ENCODE results near the gene INVS.
"Not testable (repeated sequence)": the region's sequence is repeated elsewhere in the genome, so short reads cannot be mapped to it uniquely, and the experiment has no call there.

The INVS gene

DNA sequence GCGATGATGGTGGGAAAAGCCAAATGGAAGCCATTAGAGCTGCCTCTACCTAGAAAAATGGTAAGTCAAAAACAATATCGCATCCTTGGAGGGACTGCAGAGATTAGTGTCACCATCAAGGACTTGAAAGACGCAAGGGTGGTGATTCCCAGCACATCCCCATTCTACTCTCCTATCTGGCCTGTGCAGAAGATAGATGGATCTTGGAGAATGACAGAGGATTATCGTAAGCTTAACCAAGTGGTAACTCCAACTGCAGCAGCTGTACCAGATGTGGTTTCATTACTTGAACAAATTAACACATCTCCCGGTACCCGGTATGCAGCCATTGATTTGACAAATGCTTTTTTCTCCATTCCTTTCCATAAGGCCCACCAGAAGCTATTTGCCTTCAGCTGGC is 24.1 kb upstream of the INVS start:
- DNase-seq (ENCODE audit: low read depth, low spot score), result no peak
- no peak overlapping the region for H3K4me3 ChIP-seq (ENCODE audit: low read length)

DNA sequence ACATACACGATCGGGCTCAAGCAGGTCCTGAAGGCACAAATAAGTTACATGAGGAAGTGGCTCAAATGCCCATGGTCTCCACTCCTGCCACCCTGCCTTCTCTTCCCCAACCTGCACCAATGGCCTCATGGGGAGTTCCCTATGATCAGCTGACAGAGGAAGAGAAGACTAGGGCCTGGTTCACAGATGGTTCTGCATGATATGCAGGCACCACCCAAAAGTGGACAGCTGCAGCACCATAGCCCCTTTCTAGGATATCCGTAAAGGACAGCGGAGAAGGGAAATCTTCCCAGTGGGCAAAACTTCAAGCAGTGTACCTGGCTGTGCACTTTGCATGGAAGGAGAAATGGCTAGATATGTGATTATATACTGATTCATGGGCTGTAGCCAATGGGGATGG is 22.8 kb upstream of the INVS start:
- H3K4me3 ChIP-seq (ENCODE audit: low read length); DNase-seq (ENCODE audit: low read depth, low spot score): not testable (repeated sequence)

GRCh38 chr9:100082782-100083181 is 16.3 kb upstream of the INVS start:
- no peak overlapping the region for H3K4me3 ChIP-seq (ENCODE audit: low read length)
- no peak for DNase-seq (ENCODE audit: low read depth, low spot score)

DNA sequence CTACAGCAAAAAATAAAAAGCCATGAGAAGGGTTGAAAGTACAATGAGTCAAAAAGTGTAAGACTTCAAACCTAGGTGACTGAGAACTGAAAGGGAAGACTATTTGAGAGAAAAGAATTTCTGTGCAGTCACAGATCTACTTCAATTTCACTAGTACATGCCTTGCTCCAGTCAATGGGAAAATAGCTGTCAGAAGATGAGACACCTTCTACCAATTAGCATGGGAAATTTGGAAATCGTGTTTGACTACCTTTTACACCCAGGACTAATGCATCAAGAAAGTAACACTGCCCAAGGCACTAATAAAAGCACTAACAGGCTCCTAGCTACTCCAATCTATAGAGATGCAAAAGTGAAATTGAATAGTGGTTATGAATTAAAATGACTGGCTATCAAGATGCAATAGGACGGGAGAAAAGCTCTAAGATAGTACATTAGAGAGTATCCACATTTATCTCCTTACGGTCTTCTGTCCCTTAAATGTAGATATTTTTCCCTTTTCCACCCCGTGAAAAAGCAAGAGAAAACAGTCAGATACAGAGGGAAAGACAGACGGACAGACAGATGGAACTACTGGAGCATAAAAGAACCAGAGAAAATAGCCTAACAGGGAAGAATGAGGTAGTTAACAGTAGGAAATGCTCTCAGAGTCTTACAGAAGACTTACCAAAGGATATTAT is 15.5 kb upstream of the INVS start:
- no peak for DNase-seq (ENCODE audit: low read depth, low spot score)
- H3K4me3 ChIP-seq (ENCODE audit: low read length), result no peak overlapping the region

DNA sequence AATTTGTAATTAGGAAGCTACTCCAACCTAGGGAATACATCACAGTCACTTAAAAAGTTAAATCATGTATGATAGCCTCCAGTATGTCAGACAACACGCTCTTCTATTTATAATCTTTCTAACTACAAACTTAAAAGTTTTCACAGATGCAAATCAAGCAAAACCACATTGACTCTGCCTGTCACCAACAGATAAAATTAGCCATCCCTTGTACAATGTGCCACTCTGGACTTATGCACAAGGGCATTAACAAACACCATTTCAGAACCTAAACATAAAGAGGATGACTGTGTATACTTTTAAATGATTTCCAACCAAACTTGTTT is 15.0 kb upstream of the INVS start:
- no peak for DNase-seq (ENCODE audit: low read depth, low spot score)
- H3K4me3 ChIP-seq (ENCODE audit: low read length), result no peak overlapping the region

DNA sequence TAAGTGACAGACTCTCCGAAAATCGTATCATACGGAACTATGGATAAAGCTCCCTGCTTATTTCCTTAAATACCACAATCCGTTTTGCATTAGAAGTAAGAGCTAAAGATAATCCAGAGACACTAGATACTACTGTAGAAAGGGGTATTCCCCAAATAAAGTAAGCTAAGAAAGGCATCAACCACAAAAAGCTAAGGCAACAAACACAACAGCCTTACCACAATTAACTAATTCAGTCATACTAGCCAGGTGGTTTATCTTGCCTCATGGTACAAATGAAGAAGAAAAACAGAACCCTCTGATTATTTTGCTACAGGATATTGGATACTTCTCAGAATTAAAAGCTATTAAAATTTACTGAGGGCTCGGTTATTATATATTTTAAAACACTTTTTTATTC is 14.3 kb upstream of the INVS start:
- DNase-seq (ENCODE audit: low read depth, low spot score), result no peak
- no peak overlapping the region for H3K4me3 ChIP-seq (ENCODE audit: low read length)

DNA sequence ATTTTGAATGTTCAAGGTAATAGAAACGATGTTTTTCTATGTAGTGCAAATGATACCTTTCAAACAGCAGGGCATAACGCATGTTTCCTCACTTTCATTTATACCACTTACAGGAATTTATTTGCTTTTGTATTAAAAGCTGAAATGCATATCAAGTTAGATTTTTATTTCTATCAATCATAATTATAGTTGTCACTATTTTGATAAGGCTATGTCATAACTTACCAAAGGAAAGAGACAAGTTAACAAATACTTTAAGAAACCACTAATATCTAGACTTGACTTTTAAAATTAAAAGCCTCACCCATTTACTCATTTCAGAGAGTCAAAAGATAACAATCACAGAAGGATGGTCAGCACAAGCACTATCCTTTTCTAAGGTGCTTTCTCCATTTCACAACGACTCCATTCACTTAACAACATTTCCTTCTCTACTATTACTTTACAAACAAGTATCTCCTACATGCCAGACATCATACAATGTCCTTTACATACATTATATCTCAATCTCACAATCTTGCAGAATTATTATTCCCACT is 12.9 kb upstream of the INVS start:
- no peak overlapping the region for H3K4me3 ChIP-seq (ENCODE audit: low read length)
- no peak for DNase-seq (ENCODE audit: low read depth, low spot score)

- DNase-seq (ENCODE audit: low read depth, low spot score), result no peak
- no peak overlapping the region for H3K4me3 ChIP-seq (ENCODE audit: low read length)
Measured at GRCh38 chr9:100087218-100087617, 11.8 kb upstream of the INVS start.

GRCh38 chr9:100088202-100088601 is 10.8 kb upstream of the INVS start:
- no peak overlapping the region for H3K4me3 ChIP-seq (ENCODE audit: low read length)
- DNase-seq (ENCODE audit: low read depth, low spot score), result no peak

- no peak for DNase-seq (ENCODE audit: low read depth, low spot score)
- no peak overlapping the region for H3K4me3 ChIP-seq (ENCODE audit: low read length)
Measured at GRCh38 chr9:100090880-100091279, 8.2 kb upstream of the INVS start.

GRCh38 chr9:100091650-100092049 is 7.4 kb upstream of the INVS start:
- no peak overlapping the region for H3K4me3 ChIP-seq (ENCODE audit: low read length)
- no peak for DNase-seq (ENCODE audit: low read depth, low spot score)

DNA sequence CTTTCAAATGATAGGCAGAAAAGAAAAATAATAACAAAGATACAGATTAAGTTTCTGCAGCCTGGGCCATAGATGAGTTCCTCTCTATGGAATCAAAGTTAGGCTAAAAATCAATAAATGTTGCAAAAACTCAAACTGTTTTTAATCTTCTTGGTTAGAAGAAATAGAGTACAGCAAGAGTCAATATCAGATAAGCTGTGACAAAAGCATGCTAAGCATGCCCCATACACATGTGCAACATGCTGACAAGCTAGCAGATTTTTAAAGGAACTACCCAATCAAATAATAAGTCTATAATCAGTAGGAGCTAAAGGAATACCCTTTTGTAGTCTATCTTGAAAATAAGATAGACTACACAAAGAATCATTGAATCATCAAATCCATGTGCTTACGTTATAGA is 7.0 kb upstream of the INVS start:
- H3K4me3 ChIP-seq (ENCODE audit: low read length), result no peak overlapping the region
- no peak for DNase-seq (ENCODE audit: low read depth, low spot score)

GRCh38 chr9:100094411-100094810 is 4.6 kb upstream of the INVS start:
- not testable (repeated sequence) for DNase-seq (ENCODE audit: low read depth, low spot score); H3K4me3 ChIP-seq (ENCODE audit: low read length)

- no peak overlapping the region for H3K4me3 ChIP-seq (ENCODE audit: low read length)
- DNase-seq (ENCODE audit: low read depth, low spot score), result no peak
Measured at GRCh38 chr9:100096378-100096916, 2.6 kb upstream of the INVS start.

GRCh38 chr9:100098046-100098886 is 777 bp upstream of the INVS start:
- no peak for DNase-seq (ENCODE audit: low read depth, low spot score)
- peak overlapping the region; percentile 100 for H3K4me3 ChIP-seq (ENCODE audit: low read length)

GRCh38 chr9:100099722-100100042 is 639 bp downstream of the INVS start:
- DNase-seq (ENCODE audit: low read depth, low spot score), result no peak
- peak overlapping the region; percentile 100 for H3K4me3 ChIP-seq (ENCODE audit: low read length)

DNA sequence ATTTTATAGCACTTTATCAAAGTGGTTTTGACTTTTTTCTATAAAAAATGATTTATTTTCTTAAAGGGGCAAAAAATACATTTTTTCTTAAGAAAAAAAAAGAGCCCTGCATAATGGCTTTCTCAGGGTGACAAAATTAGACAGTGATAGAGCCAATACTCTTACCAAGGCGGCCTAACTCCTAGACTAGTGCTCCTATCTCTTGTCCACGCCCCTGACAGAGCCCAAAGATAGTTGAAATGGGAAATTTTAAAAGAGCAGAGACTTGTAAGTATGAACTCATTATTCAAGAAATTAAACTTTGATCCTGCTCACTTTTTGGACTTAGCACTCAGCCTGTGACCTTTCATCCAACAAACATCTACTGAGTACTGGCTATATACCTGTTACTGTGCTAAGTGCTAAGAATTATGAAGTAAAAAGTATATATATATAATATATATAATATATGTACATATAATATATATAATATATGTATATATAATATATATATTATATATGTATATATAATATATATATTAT is 1.2 kb downstream of the INVS start:
- DNase-seq (ENCODE audit: low read depth, low spot score), result no peak
- H3K4me3 ChIP-seq (ENCODE audit: low read length), result peak overlapping the region; percentile 100

DNA sequence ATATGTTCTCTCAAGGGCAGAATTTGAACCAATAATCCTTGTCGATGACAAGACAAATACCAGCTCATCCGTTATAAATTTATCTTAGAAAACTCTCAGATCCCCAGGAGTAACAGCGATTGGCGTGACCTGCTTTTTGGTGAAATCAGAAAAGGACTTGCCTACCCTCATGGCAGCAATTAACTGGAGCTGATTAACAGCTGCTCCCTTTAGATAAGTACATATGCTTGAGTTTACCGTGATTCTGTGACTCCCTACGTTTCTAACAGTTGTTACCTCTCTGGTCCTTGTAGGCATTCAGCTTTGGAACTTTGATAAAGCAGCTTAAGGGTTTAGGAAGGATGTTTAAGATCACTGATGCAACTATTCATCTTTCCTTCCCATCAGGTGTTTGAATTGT is 2.6 kb downstream of the INVS start:
- no peak overlapping the region for H3K4me3 ChIP-seq (ENCODE audit: low read length)
- DNase-seq (ENCODE audit: low read depth, low spot score), result no peak

DNA sequence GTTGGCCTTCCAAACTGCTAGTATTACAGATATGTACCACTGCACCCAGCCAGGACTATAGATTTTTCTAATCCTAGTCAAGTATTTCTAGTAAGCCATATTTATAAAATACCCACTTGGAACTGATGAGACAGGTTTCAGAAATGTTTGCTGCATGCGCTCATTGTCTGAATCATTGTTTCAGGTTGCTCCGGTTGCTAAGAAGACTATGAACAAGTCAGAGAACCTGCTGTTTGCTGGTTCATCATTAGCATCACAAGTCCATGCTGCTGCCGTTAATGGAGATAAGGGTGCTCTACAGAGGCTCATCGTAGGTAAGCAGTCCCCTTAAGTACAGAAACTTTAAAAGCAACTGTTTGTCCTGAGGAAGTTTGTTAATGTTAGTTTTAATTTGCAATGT is 5.3 kb downstream of the INVS start:
- no peak overlapping the region for H3K4me3 ChIP-seq (ENCODE audit: low read length)
- DNase-seq (ENCODE audit: low read depth, low spot score), result no peak

GRCh38 chr9:100105861-100106260 is 6.8 kb downstream of the INVS start:
- DNase-seq (ENCODE audit: low read depth, low spot score), result no peak
- H3K4me3 ChIP-seq (ENCODE audit: low read length), result no peak overlapping the region

All from Jurkat, Clone E6-1 (cell line).